ENCODE data around the gene GOLGA7B.

GOLGA7B gene

GRCh38 chr10:97891497-97892167 is 42.0 kb downstream of the GOLGA7B start:
- H4K20me1 ChIP-seq (ENCODE audit: insufficient read depth) = no peaks in the 10 kb centered on the region
- H3K4me1 ChIP-seq (ENCODE audit: low read depth, poor library complexity, severe bottlenecking) = no peaks in the 10 kb centered on the region
- H3K4me3 ChIP-seq (IDR thresholded peaks at IDR 0.05; ENCODE audit: insufficient read depth, low read depth, low read length) = no peak overlapping the region
- H2AFZ ChIP-seq (ENCODE audit: low read depth) = no peak overlapping the region
- H3K36me3 ChIP-seq (ENCODE audit: insufficient read depth) = no peaks in the 10 kb centered on the region
- 0 out of 2 replicates have a peak, but pooled peaks cover 3% of the 10 kb centered on the region for H3K27me3 ChIP-seq (ENCODE audit: insufficient read depth, low read depth)
- H3K4me2 ChIP-seq = no peak overlapping the region
- H3K9ac ChIP-seq = no peak overlapping the region
- H3K79me2 ChIP-seq (ENCODE audit: insufficient read depth, low read depth) = no peaks in the 10 kb centered on the region
- H3K27ac ChIP-seq = no peak overlapping the region
- TF ChIP-seq CTCF (conservative IDR thresholded peaks at IDR 0.05; ENCODE audit: low read depth, low read length) = no peak

GRCh38 chr10:97892506-97892905 is 42.9 kb downstream of the GOLGA7B start:
- no peaks in the 10 kb centered on the region for H3K4me1 ChIP-seq (ENCODE audit: low read depth, poor library complexity, severe bottlenecking)
- H3K36me3 ChIP-seq (ENCODE audit: insufficient read depth) = no peaks in the 10 kb centered on the region
- H2AFZ ChIP-seq (ENCODE audit: low read depth) = no peak overlapping the region
- H3K4me2 ChIP-seq = no peak overlapping the region
- H3K27ac ChIP-seq = no peak overlapping the region
- H3K9ac ChIP-seq = no peak overlapping the region
- H4K20me1 ChIP-seq (ENCODE audit: insufficient read depth) = no peaks in the 10 kb centered on the region
- no peaks in the 10 kb centered on the region for H3K79me2 ChIP-seq (ENCODE audit: insufficient read depth, low read depth)
- TF ChIP-seq CTCF (conservative IDR thresholded peaks at IDR 0.05; ENCODE audit: low read depth, low read length) = no peak
- H3K27me3 ChIP-seq (ENCODE audit: insufficient read depth, low read depth) = 0 out of 2 replicates have a peak, but pooled peaks cover 3% of the 10 kb centered on the region
- no peak overlapping the region for H3K4me3 ChIP-seq (IDR thresholded peaks at IDR 0.05; ENCODE audit: insufficient read depth, low read depth, low read length)

- H4K20me1 ChIP-seq (ENCODE audit: insufficient read depth) = no peaks in the 10 kb centered on the region
- H3K4me3 ChIP-seq (IDR thresholded peaks at IDR 0.05; ENCODE audit: insufficient read depth, low read depth, low read length) = no peak overlapping the region
- no peaks in the 10 kb centered on the region for H3K79me2 ChIP-seq (ENCODE audit: insufficient read depth, low read depth)
- TF ChIP-seq CTCF (conservative IDR thresholded peaks at IDR 0.05; ENCODE audit: low read depth, low read length) = no peak
- no peaks in the 10 kb centered on the region for H3K4me1 ChIP-seq (ENCODE audit: low read depth, poor library complexity, severe bottlenecking)
- no peak overlapping the region for H3K9ac ChIP-seq
- H3K27me3 ChIP-seq (ENCODE audit: insufficient read depth, low read depth) = 0 out of 2 replicates have a peak, but pooled peaks cover 3% of the 10 kb centered on the region
- H3K27ac ChIP-seq = no peak overlapping the region
- H3K36me3 ChIP-seq (ENCODE audit: insufficient read depth) = no peaks in the 10 kb centered on the region
- no peak overlapping the region for H2AFZ ChIP-seq (ENCODE audit: low read depth)
- no peak overlapping the region for H3K4me2 ChIP-seq
These were observed 43.3 kb downstream of the GOLGA7B start for GRCh38 chr10:97892939-97893338.

- Histone ChIP-seq H3K79me2 (ENCODE audit: insufficient read depth, low read depth) (no peaks in the 10 kb centered on the region), H2AFZ (ENCODE audit: low read depth) (no peak overlapping the region), H4K20me1 (ENCODE audit: insufficient read depth) (no peaks in the 10 kb centered on the region), H3K27ac (no peak overlapping the region), H3K36me3 (ENCODE audit: insufficient read depth) (no peaks in the 10 kb centered on the region), H3K4me3 (IDR thresholded peaks at IDR 0.05; ENCODE audit: insufficient read depth, low read depth, low read length) (no peak overlapping the region), H3K4me2 (no peak overlapping the region), H3K9ac (no peak overlapping the region), H3K4me1 (ENCODE audit: low read depth, poor library complexity, severe bottlenecking) (no peaks in the 10 kb centered on the region), H3K27me3 (ENCODE audit: insufficient read depth, low read depth) (peaks cover 3% of the 10 kb centered on the region; the same call in 1 of the 2 replicates)
- TF ChIP-seq CTCF (conservative IDR thresholded peaks at IDR 0.05; ENCODE audit: low read depth, low read length) = no peak
These were observed 44.4 kb downstream of the GOLGA7B start for GRCh38 chr10:97894092-97894491.

Measured in KMS-11 (cell line).